GM18520 (cell line): ENCODE data around the gene PICALM.
A peak's percentile ranks its signal among the peaks of the same experiment; 100 is the strongest.
"Not testable (repeated sequence)": the region's sequence is repeated elsewhere in the genome, so short reads cannot be mapped to it uniquely, and the experiment has no call there.

Source experiments
- ATAC-seq: cut with Tn5 transposase; IDR thresholded peaks from one replicate; pipeline ENCODE4 v1.9.1; 2021; ENCODE audit not compliant: unreplicated experiment

Gene PICALM

DNA sequence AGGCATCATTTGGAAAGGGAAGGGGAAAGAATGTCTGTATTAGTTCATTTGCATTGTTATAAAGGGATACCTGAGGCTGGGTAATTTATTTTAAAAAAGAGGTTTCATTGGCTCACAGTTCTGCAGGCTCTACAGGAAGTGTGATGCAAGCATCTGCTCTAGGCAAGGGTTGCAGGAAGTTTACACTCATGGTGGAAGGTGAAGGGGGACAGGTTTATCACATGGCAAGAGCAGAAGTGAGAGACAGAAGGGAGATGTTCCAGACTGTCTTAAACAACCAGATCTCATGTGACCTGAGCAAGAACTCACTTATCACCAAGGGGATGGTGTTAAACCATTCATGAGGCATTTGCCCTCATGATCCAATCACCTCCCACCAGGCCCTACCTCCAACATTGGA is 123.1 kb downstream of the PICALM start:
- no peak for ATAC-seq

- ATAC-seq, result no peak
Observed at GRCh38 chr11:85945296-85945695, 123.6 kb downstream of the PICALM start.

GRCh38 chr11:85941380-85941973 is 127.4 kb downstream of the PICALM start:
- no peak for ATAC-seq

DNA sequence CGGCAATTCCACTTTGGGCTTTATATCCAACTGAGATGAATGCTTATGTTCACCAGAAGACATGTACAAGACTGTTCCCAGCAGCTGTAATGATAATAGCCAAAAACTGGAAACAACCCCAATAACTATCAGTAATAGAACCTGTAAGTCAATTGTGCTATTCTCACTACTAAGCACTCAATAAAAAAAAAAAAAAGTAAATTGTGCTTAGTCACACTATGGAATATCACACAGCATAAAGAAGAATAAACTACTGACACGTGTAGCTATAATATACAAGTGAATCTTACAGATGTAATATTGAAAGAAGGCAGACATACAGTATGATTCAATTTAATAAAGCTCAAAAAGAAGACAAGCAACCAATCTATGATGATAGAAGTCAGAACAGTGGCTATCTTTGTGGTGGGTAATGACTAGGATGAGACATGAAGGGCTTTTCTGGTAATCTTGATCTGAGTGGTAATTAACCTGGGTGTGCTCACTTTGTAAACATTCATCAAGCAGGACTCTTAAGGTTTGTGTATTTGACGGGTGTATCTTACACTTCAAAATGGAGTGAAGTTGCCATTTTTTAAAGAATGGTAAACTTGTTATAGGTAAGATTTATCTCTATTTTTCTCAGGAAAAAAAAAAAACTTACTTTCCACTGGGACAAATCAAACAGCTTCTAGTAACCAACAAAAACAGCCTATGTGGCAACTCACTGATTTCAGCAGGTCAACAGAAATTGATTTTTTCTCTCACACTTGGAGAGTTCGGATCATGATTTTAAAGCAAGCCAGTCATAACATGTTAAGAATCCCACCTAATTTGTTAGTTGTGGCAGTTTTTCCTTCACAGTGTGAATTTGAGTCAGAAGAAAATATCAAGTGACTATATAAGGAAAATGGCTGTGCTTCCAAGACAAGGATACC is 129.5 kb downstream of the PICALM start:
- ATAC-seq, result no peak

DNA sequence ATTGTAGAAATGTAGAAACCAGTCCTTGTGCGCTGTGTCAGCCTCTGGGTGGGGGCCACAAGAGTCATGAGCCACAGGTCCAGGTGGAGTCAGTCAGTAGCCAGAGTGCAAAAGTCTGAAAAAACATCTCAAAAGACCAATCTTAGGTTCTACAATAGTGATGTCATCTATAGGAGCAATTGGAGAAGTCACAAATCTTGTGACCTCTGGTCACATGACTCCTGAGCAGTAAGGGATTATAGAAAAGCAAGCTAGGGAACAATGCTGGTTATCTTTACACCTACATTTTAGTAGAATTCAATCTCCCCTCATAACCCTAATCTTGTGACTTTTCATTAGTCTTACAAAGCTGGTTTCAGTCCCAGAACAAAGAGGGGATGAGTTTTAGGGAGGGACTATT is 131.0 kb downstream of the PICALM start:
- no peak for ATAC-seq

DNA sequence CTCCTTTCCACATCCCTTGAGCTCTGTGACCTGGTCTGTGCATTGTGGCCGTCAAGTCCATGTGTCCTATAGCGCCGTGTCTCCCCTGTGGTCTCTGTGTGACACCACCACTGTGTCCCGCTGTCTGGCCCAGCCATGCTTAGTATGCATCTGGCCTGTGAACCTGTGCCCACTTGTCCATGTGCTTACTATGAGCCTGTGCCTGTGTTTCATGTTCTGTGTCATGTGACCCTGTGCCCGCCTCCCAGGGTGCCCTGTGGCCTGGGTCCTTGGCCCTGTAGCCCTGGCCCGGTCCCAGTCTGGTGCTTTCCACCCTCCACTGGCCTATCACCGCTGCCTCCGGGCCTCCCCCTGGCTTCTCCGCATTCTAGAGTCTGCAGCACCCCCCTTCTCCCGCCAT is 133.1 kb downstream of the PICALM start:
- no peak for ATAC-seq

- no peak for ATAC-seq
Observed at GRCh38 chr11:85934596-85935169, 134.2 kb downstream of the PICALM start.

- ATAC-seq, result no peak
Observed at GRCh38 chr11:85930879-85931366, 138.0 kb downstream of the PICALM start.

- ATAC-seq, result not testable (repeated sequence)
Observed at GRCh38 chr11:85926653-85927214, 142.2 kb downstream of the PICALM start.

- no peak for ATAC-seq
Observed at GRCh38 chr11:85923455-85923854, 145.4 kb downstream of the PICALM start.

- ATAC-seq, result peak; percentile 99
Observed at GRCh38 chr11:85922367-85922766, 146.5 kb downstream of the PICALM start.

- no peak for ATAC-seq
Observed at GRCh38 chr11:85918910-85919794, 149.7 kb downstream of the PICALM start.

DNA sequence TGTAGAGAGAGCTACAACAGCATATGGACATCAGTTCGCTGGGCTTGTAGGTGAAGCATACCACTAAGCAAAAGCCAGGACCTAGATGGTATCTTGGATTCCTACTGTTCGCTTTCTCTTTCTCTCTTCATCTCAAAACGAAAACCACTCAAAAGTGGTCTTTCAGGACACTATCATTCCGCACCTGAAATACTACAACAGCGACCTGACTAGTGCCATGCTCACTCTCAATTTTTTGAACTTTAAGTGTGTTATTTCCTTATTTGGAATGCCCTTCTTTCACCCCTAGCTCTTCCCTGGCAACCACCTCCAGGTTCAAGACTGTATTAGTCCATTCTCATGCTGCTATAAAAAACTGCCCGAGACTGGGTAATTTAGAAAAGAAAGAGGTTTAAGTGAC is 154.5 kb downstream of the PICALM start:
- ATAC-seq, result no peak

- ATAC-seq, result no peak
Observed at GRCh38 chr11:85913513-85913912, 155.4 kb downstream of the PICALM start.

- no peak for ATAC-seq
Observed at GRCh38 chr11:85912414-85912813, 156.5 kb downstream of the PICALM start.
